ENCODE measurements around the gene CTTN. TPM values are rescaled to one million over a fixed set of nuclear protein-coding genes. Genes with fewer than 3 reads are reported as not detected.
A peak's percentile ranks its signal among the peaks of the same experiment; 100 is the strongest.

CTTN gene
- total and polyA plus RNA-seq, 9 of the 15 experiments (the other 6 are each of a cell fraction or from before 2014, with no cell fraction given), result 9.9 to 158 (median 99.7) TPM

DNA sequence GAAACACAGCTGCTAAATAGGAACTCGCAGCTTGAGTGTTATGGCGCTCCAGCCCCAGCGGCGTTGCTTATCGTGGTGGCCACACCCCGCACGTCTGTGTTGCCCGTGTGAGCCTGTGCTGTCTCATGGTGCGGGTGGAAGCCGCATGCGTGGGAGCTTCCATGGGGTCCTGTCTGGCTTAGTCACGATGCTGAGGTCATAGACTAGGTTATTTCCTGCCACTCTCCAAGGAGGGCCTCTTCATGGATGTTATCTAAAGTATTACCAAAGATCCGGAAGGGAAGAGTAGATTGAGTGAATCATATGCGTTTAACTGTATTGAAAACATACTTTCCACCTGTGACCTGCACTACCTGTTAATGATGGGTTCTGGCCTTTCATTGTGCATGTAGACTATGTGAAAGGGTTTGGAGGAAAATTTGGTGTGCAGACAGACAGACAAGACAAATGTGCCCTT, 21.7 kb downstream of the CTTN start (continued):
- TF ChIP-seq, protein P1, sequence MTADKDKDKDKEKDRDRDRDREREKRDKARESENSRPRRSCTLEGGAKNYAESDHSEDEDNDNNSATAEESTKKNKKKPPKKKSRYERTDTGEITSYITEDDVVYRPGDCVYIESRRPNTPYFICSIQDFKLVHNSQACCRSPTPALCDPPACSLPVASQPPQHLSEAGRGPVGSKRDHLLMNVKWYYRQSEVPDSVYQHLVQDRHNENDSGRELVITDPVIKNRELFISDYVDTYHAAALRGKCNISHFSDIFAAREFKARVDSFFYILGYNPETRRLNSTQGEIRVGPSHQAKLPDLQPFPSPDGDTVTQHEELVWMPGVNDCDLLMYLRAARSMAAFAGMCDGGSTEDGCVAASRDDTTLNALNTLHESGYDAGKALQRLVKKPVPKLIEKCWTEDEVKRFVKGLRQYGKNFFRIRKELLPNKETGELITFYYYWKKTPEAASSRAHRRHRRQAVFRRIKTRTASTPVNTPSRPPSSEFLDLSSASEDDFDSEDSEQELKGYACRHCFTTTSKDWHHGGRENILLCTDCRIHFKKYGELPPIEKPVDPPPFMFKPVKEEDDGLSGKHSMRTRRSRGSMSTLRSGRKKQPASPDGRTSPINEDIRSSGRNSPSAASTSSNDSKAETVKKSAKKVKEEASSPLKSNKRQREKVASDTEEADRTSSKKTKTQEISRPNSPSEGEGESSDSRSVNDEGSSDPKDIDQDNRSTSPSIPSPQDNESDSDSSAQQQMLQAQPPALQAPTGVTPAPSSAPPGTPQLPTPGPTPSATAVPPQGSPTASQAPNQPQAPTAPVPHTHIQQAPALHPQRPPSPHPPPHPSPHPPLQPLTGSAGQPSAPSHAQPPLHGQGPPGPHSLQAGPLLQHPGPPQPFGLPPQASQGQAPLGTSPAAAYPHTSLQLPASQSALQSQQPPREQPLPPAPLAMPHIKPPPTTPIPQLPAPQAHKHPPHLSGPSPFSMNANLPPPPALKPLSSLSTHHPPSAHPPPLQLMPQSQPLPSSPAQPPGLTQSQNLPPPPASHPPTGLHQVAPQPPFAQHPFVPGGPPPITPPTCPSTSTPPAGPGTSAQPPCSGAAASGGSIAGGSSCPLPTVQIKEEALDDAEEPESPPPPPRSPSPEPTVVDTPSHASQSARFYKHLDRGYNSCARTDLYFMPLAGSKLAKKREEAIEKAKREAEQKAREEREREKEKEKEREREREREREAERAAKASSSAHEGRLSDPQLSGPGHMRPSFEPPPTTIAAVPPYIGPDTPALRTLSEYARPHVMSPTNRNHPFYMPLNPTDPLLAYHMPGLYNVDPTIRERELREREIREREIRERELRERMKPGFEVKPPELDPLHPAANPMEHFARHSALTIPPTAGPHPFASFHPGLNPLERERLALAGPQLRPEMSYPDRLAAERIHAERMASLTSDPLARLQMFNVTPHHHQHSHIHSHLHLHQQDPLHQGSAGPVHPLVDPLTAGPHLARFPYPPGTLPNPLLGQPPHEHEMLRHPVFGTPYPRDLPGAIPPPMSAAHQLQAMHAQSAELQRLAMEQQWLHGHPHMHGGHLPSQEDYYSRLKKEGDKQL (CRISPR knock-in tag; IDR thresholded peaks at IDR 0.05; ENCODE audit: borderline replicate concordance), result 0 out of 2 replicates have a peak, but pooled peaks have one; percentile 83
- TF ChIP-seq, protein P2, sequence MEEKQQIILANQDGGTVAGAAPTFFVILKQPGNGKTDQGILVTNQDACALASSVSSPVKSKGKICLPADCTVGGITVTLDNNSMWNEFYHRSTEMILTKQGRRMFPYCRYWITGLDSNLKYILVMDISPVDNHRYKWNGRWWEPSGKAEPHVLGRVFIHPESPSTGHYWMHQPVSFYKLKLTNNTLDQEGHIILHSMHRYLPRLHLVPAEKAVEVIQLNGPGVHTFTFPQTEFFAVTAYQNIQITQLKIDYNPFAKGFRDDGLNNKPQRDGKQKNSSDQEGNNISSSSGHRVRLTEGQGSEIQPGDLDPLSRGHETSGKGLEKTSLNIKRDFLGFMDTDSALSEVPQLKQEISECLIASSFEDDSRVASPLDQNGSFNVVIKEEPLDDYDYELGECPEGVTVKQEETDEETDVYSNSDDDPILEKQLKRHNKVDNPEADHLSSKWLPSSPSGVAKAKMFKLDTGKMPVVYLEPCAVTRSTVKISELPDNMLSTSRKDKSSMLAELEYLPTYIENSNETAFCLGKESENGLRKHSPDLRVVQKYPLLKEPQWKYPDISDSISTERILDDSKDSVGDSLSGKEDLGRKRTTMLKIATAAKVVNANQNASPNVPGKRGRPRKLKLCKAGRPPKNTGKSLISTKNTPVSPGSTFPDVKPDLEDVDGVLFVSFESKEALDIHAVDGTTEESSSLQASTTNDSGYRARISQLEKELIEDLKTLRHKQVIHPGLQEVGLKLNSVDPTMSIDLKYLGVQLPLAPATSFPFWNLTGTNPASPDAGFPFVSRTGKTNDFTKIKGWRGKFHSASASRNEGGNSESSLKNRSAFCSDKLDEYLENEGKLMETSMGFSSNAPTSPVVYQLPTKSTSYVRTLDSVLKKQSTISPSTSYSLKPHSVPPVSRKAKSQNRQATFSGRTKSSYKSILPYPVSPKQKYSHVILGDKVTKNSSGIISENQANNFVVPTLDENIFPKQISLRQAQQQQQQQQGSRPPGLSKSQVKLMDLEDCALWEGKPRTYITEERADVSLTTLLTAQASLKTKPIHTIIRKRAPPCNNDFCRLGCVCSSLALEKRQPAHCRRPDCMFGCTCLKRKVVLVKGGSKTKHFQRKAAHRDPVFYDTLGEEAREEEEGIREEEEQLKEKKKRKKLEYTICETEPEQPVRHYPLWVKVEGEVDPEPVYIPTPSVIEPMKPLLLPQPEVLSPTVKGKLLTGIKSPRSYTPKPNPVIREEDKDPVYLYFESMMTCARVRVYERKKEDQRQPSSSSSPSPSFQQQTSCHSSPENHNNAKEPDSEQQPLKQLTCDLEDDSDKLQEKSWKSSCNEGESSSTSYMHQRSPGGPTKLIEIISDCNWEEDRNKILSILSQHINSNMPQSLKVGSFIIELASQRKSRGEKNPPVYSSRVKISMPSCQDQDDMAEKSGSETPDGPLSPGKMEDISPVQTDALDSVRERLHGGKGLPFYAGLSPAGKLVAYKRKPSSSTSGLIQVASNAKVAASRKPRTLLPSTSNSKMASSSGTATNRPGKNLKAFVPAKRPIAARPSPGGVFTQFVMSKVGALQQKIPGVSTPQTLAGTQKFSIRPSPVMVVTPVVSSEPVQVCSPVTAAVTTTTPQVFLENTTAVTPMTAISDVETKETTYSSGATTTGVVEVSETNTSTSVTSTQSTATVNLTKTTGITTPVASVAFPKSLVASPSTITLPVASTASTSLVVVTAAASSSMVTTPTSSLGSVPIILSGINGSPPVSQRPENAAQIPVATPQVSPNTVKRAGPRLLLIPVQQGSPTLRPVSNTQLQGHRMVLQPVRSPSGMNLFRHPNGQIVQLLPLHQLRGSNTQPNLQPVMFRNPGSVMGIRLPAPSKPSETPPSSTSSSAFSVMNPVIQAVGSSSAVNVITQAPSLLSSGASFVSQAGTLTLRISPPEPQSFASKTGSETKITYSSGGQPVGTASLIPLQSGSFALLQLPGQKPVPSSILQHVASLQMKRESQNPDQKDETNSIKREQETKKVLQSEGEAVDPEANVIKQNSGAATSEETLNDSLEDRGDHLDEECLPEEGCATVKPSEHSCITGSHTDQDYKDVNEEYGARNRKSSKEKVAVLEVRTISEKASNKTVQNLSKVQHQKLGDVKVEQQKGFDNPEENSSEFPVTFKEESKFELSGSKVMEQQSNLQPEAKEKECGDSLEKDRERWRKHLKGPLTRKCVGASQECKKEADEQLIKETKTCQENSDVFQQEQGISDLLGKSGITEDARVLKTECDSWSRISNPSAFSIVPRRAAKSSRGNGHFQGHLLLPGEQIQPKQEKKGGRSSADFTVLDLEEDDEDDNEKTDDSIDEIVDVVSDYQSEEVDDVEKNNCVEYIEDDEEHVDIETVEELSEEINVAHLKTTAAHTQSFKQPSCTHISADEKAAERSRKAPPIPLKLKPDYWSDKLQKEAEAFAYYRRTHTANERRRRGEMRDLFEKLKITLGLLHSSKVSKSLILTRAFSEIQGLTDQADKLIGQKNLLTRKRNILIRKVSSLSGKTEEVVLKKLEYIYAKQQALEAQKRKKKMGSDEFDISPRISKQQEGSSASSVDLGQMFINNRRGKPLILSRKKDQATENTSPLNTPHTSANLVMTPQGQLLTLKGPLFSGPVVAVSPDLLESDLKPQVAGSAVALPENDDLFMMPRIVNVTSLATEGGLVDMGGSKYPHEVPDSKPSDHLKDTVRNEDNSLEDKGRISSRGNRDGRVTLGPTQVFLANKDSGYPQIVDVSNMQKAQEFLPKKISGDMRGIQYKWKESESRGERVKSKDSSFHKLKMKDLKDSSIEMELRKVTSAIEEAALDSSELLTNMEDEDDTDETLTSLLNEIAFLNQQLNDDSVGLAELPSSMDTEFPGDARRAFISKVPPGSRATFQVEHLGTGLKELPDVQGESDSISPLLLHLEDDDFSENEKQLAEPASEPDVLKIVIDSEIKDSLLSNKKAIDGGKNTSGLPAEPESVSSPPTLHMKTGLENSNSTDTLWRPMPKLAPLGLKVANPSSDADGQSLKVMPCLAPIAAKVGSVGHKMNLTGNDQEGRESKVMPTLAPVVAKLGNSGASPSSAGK (IDR thresholded peaks at IDR 0.05), result peak; percentile 78; the same call in 1 of the 2 replicates
- TF ChIP-seq, protein P3, sequence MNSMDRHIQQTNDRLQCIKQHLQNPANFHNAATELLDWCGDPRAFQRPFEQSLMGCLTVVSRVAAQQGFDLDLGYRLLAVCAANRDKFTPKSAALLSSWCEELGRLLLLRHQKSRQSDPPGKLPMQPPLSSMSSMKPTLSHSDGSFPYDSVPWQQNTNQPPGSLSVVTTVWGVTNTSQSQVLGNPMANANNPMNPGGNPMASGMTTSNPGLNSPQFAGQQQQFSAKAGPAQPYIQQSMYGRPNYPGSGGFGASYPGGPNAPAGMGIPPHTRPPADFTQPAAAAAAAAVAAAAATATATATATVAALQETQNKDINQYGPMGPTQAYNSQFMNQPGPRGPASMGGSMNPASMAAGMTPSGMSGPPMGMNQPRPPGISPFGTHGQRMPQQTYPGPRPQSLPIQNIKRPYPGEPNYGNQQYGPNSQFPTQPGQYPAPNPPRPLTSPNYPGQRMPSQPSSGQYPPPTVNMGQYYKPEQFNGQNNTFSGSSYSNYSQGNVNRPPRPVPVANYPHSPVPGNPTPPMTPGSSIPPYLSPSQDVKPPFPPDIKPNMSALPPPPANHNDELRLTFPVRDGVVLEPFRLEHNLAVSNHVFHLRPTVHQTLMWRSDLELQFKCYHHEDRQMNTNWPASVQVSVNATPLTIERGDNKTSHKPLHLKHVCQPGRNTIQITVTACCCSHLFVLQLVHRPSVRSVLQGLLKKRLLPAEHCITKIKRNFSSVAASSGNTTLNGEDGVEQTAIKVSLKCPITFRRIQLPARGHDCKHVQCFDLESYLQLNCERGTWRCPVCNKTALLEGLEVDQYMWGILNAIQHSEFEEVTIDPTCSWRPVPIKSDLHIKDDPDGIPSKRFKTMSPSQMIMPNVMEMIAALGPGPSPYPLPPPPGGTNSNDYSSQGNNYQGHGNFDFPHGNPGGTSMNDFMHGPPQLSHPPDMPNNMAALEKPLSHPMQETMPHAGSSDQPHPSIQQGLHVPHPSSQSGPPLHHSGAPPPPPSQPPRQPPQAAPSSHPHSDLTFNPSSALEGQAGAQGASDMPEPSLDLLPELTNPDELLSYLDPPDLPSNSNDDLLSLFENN (IDR thresholded peaks at IDR 0.05; ENCODE audit: low read depth in 2 of 2, low read length in 2 of 2), result peak in 1 of 2 experiments; percentile 91; a peak in 2 of 4 replicates
- peak; percentile 84 for TF ChIP-seq ZNF584 (CRISPR knock-in tag; IDR thresholded peaks at IDR 0.05; ENCODE audit: low read depth)
- TF ChIP-seq ZNF316 (IDR thresholded peaks at IDR 0.05), result peak; percentile 91
- TF ChIP-seq RNF2 (IDR thresholded peaks at IDR 0.05), result peak; percentile 95
- peak; percentile 93; the same call in 1 of the 2 replicates for TF ChIP-seq LEF1 (IDR thresholded peaks at IDR 0.05)

Measured in K562 (cell line).